Kidney epithelial cell (primary cell): Measurements from ENCODE around the gene LAMB2. TPM values are rescaled to one million over a fixed set of nuclear protein-coding genes. Genes with fewer than 3 reads are reported as not detected.

Experiments used
- DNase-seq: peaks from one replicate; pipeline ENCODE4 v3.0.0-alpha.2; 2010; ENCODE audit warnings: low read depth
- H3K27me3 ChIP-seq: 2 replicates; pipeline ENCODE4 v1.6.0; 2011; ENCODE audit warnings: low read length; ENCODE audit not compliant: control insufficient read depth, insufficient read depth
- H3K36me3 ChIP-seq: 2 replicates; pipeline ENCODE4 v1.5.1; 2011; ENCODE audit warnings: low read length; ENCODE audit not compliant: control insufficient read depth, insufficient read depth
- H3K4me3 ChIP-seq: 2 replicates; pipeline ENCODE4 v1.5.1; 2011; ENCODE audit warnings: low read depth, mild to moderate bottlenecking, control low read depth, low read length
- total RNA-seq: library from RNA; depleted of rRNA; stranded (reverse); fragments of >200 nt; gene quantifications from 2 replicates; pipeline ENCODE4 v1.2.3, GENCODE V29; 2015
- TF ChIP-seq, protein P1 (sequence below): IDR thresholded peaks from 2 replicates; pipeline ENCODE4 v1.5.1; 2011; ENCODE audit warnings: mild to moderate bottlenecking, moderate library complexity, low read length, control low read depth, inconsistent platforms; ENCODE audit not compliant: insufficient read depth, poor library complexity, severe bottlenecking

The LAMB2 gene
- total RNA-seq, 1 donor from 2014 or later, result 197 TPM

DNA sequence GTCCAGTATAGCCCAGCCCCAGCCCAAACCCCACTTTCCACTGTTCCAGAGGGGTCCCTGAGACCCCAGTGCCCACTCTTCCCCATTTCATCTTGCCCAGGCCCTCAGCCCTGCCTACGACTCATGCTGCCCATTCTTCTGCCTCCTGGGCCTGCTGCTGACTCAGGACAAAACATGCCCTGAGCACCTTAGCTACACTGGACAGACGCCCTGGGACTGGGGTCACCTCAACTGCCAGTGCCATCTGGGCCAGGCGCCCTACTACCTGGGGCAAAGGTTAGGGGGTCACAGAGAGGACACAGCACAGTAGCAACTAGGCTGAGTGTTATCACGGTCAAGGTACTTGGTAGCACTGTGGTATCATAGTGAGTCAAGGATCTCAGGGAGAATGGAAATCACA, 2.6 kb upstream of the LAMB2 start:
- peaks cover 5% of the 10 kb centered on the region for H3K27me3 ChIP-seq
- H3K4me3 ChIP-seq, result no peak overlapping the region
- TF ChIP-seq, protein P1, sequence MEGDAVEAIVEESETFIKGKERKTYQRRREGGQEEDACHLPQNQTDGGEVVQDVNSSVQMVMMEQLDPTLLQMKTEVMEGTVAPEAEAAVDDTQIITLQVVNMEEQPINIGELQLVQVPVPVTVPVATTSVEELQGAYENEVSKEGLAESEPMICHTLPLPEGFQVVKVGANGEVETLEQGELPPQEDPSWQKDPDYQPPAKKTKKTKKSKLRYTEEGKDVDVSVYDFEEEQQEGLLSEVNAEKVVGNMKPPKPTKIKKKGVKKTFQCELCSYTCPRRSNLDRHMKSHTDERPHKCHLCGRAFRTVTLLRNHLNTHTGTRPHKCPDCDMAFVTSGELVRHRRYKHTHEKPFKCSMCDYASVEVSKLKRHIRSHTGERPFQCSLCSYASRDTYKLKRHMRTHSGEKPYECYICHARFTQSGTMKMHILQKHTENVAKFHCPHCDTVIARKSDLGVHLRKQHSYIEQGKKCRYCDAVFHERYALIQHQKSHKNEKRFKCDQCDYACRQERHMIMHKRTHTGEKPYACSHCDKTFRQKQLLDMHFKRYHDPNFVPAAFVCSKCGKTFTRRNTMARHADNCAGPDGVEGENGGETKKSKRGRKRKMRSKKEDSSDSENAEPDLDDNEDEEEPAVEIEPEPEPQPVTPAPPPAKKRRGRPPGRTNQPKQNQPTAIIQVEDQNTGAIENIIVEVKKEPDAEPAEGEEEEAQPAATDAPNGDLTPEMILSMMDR, result no peak
- DNase-seq, result no peak
- H3K36me3 ChIP-seq, result no peaks in the 10 kb centered on the region

DNA sequence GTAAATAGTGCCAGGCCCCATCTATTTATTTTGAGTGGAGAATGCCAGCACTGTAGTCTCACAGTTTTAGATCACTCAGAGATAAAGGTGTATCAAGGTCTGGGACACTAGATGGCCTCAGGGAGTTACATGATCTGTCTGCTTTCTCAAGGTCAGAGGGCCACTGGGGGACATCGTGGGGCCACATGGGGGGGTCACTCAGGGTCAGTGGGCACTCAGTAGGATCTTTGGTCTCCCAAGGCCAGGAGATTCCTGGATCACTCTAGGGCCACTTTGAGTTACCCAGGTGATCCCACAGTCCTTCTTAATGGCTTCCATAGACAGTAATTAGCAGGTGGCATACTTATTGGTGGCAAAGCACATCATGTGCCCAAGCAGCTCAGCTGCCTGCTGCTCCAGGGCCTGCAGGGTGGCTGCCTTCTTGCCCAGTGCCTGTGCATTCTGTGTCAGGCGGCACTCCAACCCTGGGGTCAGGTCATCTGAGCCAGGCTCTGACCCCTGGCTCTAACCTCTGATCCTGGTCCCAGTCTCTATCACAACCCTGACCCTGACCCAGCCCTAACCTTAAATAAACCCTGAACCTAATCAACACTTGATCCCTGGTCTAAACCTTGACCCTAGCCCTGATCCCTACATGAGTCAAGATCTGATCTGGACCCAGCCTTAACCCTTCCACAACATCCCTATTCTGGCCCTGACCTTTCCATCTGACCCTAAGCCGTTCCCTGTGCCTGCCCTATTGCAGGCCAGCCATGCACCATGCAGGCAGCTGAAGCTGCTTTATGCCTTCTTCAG, 1.8 kb upstream of the LAMB2 start:
- TF ChIP-seq, protein P1, result no peak
- peaks cover 2% of the 10 kb centered on the region for H3K36me3 ChIP-seq
- peaks cover 4% of the 10 kb centered on the region for H3K27me3 ChIP-seq
- no peak overlapping the region for H3K4me3 ChIP-seq
- DNase-seq, result no peak

DNA sequence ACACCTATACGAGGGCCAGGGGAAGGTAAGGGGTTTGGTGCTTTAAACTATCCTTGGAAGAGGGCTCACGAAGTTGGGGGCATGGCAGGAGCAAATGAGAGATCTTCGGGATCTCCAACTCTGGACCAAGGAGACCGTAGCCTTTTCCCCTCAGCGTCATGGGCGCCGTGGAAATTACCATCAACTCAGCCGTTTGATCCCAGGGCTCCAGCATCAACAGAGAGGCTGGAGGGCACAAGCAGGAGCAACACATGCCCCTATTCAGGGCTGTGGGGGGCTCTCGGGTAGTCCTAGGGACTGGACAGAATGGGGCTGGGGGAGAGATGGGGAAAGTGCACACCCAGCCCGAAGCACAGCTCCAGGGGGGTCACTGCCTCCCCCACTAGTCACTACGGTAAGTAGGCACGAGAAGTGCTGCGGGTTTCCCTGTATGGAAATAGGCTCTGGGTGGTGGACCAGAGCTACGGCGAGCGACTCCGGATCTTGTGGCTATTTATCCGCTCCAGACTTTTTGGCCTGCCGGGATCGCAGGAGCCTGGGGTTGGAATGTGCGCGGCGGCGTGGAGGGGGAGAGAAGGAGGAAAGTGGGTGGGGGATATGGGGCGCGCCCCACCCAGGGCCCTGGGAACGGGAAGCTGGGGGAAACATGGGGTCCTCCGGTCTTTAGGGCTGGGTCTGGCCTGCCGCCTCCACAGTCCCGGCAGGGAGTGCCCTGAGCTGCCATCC, 539 bp upstream of the LAMB2 start:
- Histone ChIP-seq H3K36me3 (peaks cover 2% of the 10 kb centered on the region), H3K27me3 (peaks cover 3% of the 10 kb centered on the region), H3K4me3 (peak overlapping the region; percentile 67)
- DNase-seq, result peak; percentile 37
- TF ChIP-seq, protein P1, result no peak

DNA sequence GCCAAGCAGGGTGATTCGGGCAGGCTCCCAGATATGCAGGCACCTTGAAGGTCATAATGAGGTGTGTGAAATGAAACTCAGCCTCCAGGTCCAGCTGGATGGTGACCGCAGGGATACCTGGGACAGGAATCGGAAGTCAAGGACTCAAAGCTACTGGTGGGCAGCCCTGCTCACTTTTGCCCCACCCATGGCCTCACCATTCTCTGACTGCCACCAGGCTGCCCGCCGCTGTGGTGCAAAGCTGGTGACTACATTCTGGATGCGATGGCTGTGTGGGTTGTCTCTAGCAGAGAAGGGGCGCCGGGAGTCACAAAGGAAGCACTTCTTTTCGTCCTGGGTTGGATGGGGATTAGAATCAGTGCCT, 795 bp downstream of the LAMB2 start:
- peak overlapping the region; percentile 67 for H3K4me3 ChIP-seq
- peaks cover 3% of the 10 kb centered on the region for H3K36me3 ChIP-seq
- DNase-seq, result no peak
- no peaks in the 10 kb centered on the region for H3K27me3 ChIP-seq
- TF ChIP-seq, protein P1, result no peak

DNA sequence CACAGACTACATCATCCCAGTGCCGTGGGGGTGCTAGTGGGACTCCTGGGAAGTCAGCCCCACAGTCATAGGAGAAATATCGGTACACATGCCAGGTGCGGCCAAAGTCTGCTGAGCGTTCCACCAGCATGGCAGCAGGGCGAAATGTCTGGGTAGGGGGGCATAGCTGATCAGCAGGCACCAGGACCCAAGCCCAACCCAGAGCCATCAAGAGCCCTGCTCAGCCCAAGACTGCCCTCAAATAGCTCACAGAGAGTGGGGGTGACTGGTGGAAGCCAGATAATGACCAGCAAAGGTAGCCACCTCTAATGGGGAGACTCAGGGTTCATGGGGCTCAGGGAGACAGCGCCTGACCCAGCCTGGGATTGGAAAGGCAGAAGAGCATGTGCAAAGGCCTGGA, 1.3 kb downstream of the LAMB2 start:
- Histone ChIP-seq H3K4me3 (peak overlapping the region; percentile 67), H3K36me3 (peaks cover 3% of the 10 kb centered on the region), H3K27me3 (no peaks in the 10 kb centered on the region)
- TF ChIP-seq, protein P1, result no peak
- DNase-seq, result no peak
